ENCODE results near the gene DMKN.
"Not testable (repeated sequence)": the region's sequence is repeated elsewhere in the genome, so short reads cannot be mapped to it uniquely, and the experiment has no call there.

Gene DMKN

GRCh38 chr19:35462956-35463355 lies 50.5 kb downstream of the DMKN start:
- not testable (repeated sequence) for DNase-seq (ENCODE audit: low read depth in 1 of 2, low spot score in 1 of 2)

- DNase-seq (ENCODE audit: low read depth in 1 of 2, low spot score in 1 of 2), result peak in 1 of 2 donors; percentile 12
These were observed 50.9 kb downstream of the DMKN start for GRCh38 chr19:35462476-35462953.

GRCh38 chr19:35461788-35462187 lies 51.7 kb downstream of the DMKN start:
- not testable (repeated sequence) for DNase-seq (ENCODE audit: low read depth in 1 of 2, low spot score in 1 of 2)

GRCh38 chr19:35461060-35461459 lies 52.4 kb downstream of the DMKN start:
- DNase-seq (ENCODE audit: low read depth in 1 of 2, low spot score in 1 of 2), result no peak

GRCh38 chr19:35460608-35461007 lies 52.8 kb downstream of the DMKN start:
- DNase-seq (ENCODE audit: low read depth in 1 of 2, low spot score in 1 of 2), result no peak

GRCh38 chr19:35459414-35460082 lies 53.9 kb downstream of the DMKN start:
- DNase-seq (ENCODE audit: low read depth in 1 of 2, low spot score in 1 of 2), result no peak

GRCh38 chr19:35458731-35459391 lies 54.6 kb downstream of the DMKN start:
- no peak for DNase-seq (ENCODE audit: low read depth in 1 of 2, low spot score in 1 of 2)

- no peak for DNase-seq (ENCODE audit: low read depth in 1 of 2, low spot score in 1 of 2)
These were observed 55.3 kb downstream of the DMKN start for GRCh38 chr19:35458192-35458591.

- no peak for DNase-seq (ENCODE audit: low read depth in 1 of 2, low spot score in 1 of 2)
These were observed 56.3 kb downstream of the DMKN start for GRCh38 chr19:35457173-35457572.

GRCh38 chr19:35455616-35456201 lies 57.7 kb downstream of the DMKN start:
- DNase-seq (ENCODE audit: low read depth in 1 of 2, low spot score in 1 of 2), result no peak

GRCh38 chr19:35454663-35455062 lies 58.8 kb downstream of the DMKN start:
- DNase-seq (ENCODE audit: low read depth in 1 of 2, low spot score in 1 of 2), result no peak

GRCh38 chr19:35451338-35452096 lies 61.9 kb downstream of the DMKN start:
- no peak for DNase-seq (ENCODE audit: low read depth in 1 of 2, low spot score in 1 of 2)

GRCh38 chr19:35449359-35450043 lies 63.9 kb downstream of the DMKN start:
- no peak for DNase-seq (ENCODE audit: low read depth in 1 of 2, low spot score in 1 of 2)

GRCh38 chr19:35447606-35448469 lies 65.6 kb downstream of the DMKN start, which contains the start of gene FFAR2:
Gene FFAR2, plus strand, starts transcription at chr19:35448257. Its CDS starts 1,458 bp downstream, at chr19:35449715.
- no peak for DNase-seq (ENCODE audit: low read depth in 1 of 2, low spot score in 1 of 2)

Measured in stimulated activated CD4-positive, alpha-beta T cell treated with anti-CD3 and anti-CD28 coated beads, Interleukin-15, amount 100 ng/mL, for 1 hour (primary cell).